Measurements from ENCODE around the gene SLC22A16.

GRCh38 chr6:110520992-110521543 lies 44.7 kb upstream of the SLC22A16 start:
- no peak for TF ChIP-seq CTCF (IDR thresholded peaks at IDR 0.05)
- no peak for TF ChIP-seq POLR2A (IDR thresholded peaks at IDR 0.05)
- TF ChIP-seq EP300 (IDR thresholded peaks at IDR 0.05) = no peak

Measured in tibial nerve (tissue), 4 donors.